Measurements from ENCODE around the gene CAPNS2. TPM values are rescaled to one million over a fixed set of nuclear protein-coding genes. Genes with fewer than 3 reads are reported as not detected.

Gene CAPNS2
- total RNA-seq, 1 experiment from 2014 or later: not detected

DNA sequence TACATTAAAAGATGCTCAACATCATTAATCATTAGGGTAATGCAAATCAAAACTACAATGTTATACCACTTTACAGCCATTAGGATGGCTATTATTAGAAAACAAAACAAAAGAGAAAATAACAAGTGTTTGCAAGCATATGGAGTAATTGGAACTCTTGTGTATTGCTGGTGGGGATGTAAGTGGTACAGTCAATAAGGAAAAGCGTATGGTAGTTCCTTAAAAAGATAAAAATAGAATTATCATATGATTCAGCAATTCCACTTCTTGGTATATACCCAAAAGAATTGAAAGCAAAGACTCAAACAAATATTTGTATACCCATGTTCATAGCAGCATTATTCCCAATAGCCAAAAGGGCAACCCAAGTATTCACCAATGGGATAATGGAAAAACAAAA, 1.4 kb upstream of the CAPNS2 start:
- Histone ChIP-seq H3K27me3 (replicated peaks; ENCODE audit: control insufficient read depth, insufficient read depth, low read length) (no peaks in the 10 kb centered on the region), H3K4me3 (ENCODE audit: low read depth, low read length) (no peak overlapping the region), H3K36me3 (ENCODE audit: control insufficient read depth, insufficient read depth, low read length) (no peaks in the 10 kb centered on the region), H3K4me1 (no peaks in the 10 kb centered on the region), H3K9me3 (no peaks in the 10 kb centered on the region)
- no TSS peak for BruUV-seq (replicated peaks)
- Mint-ChIP-seq H3K9me3 (ENCODE audit: unreplicated experiment) (no peaks in the 10 kb centered on the region), H3K4me3 (ENCODE audit: unreplicated experiment) (no peak overlapping the region), H3K27ac (ENCODE audit: unreplicated experiment) (no peak overlapping the region), H3K36me3 (ENCODE audit: insufficient read depth, unreplicated experiment) (no peaks in the 10 kb centered on the region), H3K27me3 (ENCODE audit: insufficient read depth, unreplicated experiment) (no peaks in the 10 kb centered on the region), H3K4me1 (ENCODE audit: low read depth, unreplicated experiment) (no peaks in the 10 kb centered on the region)
- TF ChIP-seq, protein P1, sequence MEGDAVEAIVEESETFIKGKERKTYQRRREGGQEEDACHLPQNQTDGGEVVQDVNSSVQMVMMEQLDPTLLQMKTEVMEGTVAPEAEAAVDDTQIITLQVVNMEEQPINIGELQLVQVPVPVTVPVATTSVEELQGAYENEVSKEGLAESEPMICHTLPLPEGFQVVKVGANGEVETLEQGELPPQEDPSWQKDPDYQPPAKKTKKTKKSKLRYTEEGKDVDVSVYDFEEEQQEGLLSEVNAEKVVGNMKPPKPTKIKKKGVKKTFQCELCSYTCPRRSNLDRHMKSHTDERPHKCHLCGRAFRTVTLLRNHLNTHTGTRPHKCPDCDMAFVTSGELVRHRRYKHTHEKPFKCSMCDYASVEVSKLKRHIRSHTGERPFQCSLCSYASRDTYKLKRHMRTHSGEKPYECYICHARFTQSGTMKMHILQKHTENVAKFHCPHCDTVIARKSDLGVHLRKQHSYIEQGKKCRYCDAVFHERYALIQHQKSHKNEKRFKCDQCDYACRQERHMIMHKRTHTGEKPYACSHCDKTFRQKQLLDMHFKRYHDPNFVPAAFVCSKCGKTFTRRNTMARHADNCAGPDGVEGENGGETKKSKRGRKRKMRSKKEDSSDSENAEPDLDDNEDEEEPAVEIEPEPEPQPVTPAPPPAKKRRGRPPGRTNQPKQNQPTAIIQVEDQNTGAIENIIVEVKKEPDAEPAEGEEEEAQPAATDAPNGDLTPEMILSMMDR (IDR thresholded peaks at IDR 0.05; ENCODE audit: insufficient read depth in 1 of 2, low read depth in 1 of 2, low read length in 1 of 2, severe bottlenecking in 1 of 2, unreplicated experiment in 1 of 2): no peak
- POLR2A ChIA-PET: no interaction called here
- CTCF ChIA-PET: no interaction called here
- no peak for DNase-seq
- intact Hi-C loops (cut with micrococcal nuclease; ENCODE audit: unreplicated experiment): no loop called here

DNA sequence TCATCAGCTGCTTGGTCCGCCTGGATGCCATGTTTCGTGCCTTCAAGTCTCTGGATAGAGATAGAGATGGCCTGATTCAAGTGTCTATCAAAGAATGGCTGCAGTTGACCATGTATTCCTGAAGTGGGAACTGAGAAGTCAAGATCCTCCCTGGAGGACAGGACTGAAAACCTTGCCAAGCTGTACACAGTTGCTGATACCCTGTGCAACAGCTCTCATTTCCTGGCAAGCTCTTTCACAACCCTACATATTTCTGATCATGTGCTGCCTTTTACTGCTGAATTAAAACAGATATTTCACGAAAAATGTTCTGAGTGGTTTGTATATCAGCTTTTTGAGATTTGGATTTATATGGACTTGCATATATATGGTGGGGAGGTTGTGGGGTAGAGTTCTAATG, 898 bp downstream of the CAPNS2 start:
- TF ChIP-seq, protein P1 (IDR thresholded peaks at IDR 0.05; ENCODE audit: insufficient read depth in 1 of 2, low read depth in 1 of 2, low read length in 1 of 2, severe bottlenecking in 1 of 2, unreplicated experiment in 1 of 2): no peak
- DNase-seq: no peak
- Mint-ChIP-seq H3K27ac (ENCODE audit: unreplicated experiment) (no peak overlapping the region), H3K4me1 (ENCODE audit: low read depth, unreplicated experiment) (no peaks in the 10 kb centered on the region), H3K27me3 (ENCODE audit: insufficient read depth, unreplicated experiment) (no peaks in the 10 kb centered on the region), H3K36me3 (ENCODE audit: insufficient read depth, unreplicated experiment) (no peaks in the 10 kb centered on the region), H3K4me3 (ENCODE audit: unreplicated experiment) (no peak overlapping the region), H3K9me3 (ENCODE audit: unreplicated experiment) (no peaks in the 10 kb centered on the region)
- CTCF ChIA-PET: no interaction called here
- POLR2A ChIA-PET: no interaction called here
- intact Hi-C loops (cut with micrococcal nuclease; ENCODE audit: unreplicated experiment): no loop called here
- no peaks in the 10 kb centered on the region for H3K4me1 ChIP-seq
- H3K4me3 ChIP-seq (ENCODE audit: low read depth, low read length): no peak overlapping the region
- BruUV-seq (replicated peaks): no TSS peak
- no peaks in the 10 kb centered on the region for H3K36me3 ChIP-seq (ENCODE audit: control insufficient read depth, insufficient read depth, low read length)
- H3K9me3 ChIP-seq: no peaks in the 10 kb centered on the region
- H3K27me3 ChIP-seq (replicated peaks; ENCODE audit: control insufficient read depth, insufficient read depth, low read length): no peaks in the 10 kb centered on the region

DNA sequence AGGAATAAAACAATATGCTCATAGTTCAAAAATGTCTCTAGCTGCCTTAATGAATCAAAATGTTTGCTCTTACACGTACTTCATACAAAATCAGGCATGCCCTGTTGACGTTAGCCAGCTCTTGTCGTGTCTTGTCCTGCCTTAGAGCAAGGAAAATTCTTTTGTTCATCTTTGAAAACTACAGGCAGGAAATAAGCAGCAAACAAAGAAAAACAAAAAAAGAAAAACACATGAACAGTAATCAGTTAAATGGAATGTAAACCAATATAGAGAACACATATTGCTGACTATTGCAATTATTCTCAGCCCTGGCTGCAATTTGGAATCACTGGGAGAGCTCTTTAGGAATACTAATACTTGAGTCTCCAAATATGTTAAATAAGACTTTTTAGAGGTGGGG, 1.7 kb downstream of the CAPNS2 start:
- BruUV-seq (replicated peaks): no TSS peak
- no peaks in the 10 kb centered on the region for H3K4me1 ChIP-seq

More for the DNA sequence above, 1.7 kb downstream of the CAPNS2 start:
- no peak for DNase-seq
- H3K27ac Mint-ChIP-seq (ENCODE audit: unreplicated experiment): no peak overlapping the region
- CTCF ChIA-PET: no interaction called here
- H3K4me3 ChIP-seq (ENCODE audit: low read depth, low read length): no peak overlapping the region
- H3K4me3 Mint-ChIP-seq (ENCODE audit: unreplicated experiment): no peak overlapping the region
- intact Hi-C loops (cut with micrococcal nuclease; ENCODE audit: unreplicated experiment): no loop called here
- H3K4me1 Mint-ChIP-seq (ENCODE audit: low read depth, unreplicated experiment): no peaks in the 10 kb centered on the region
- H3K36me3 ChIP-seq (ENCODE audit: control insufficient read depth, insufficient read depth, low read length): no peaks in the 10 kb centered on the region
- H3K27me3 ChIP-seq (replicated peaks; ENCODE audit: control insufficient read depth, insufficient read depth, low read length): no peaks in the 10 kb centered on the region
- POLR2A ChIA-PET: no interaction called here
- H3K27me3 Mint-ChIP-seq (ENCODE audit: insufficient read depth, unreplicated experiment): no peaks in the 10 kb centered on the region
- TF ChIP-seq, protein P1 (IDR thresholded peaks at IDR 0.05; ENCODE audit: insufficient read depth in 1 of 2, low read depth in 1 of 2, low read length in 1 of 2, severe bottlenecking in 1 of 2, unreplicated experiment in 1 of 2): no peak
- no peaks in the 10 kb centered on the region for H3K9me3 Mint-ChIP-seq (ENCODE audit: unreplicated experiment)
- H3K36me3 Mint-ChIP-seq (ENCODE audit: insufficient read depth, unreplicated experiment): no peaks in the 10 kb centered on the region
- H3K9me3 ChIP-seq: no peaks in the 10 kb centered on the region

Measured in Caco-2 (cell line).